Pancreas (tissue), 10 donors: Measurements from ENCODE around the gene ZBTB16. TPM values are rescaled to one million over a fixed set of nuclear protein-coding genes. Genes with fewer than 3 reads are reported as not detected.

Experiments used
- ATAC-seq, 4 donors: fragments of 200-7000 bp; cut with Tn5 transposase; one replicate each; pipeline versions ENCODE4 v1.8.0 to v1.9.1; 2020; ENCODE audit warnings: mild to moderate bottlenecking in 4 of 4, moderate library complexity in 4 of 4
- DNase-seq, 6 donors: peaks; one replicate each; pipeline ENCODE4 v3.0.0-alpha.2; 2020
- FAIRE-seq: peaks from 2 replicates; lab custom pipeline; 2012; peaks lifted over from hg19 to GRCh38; lab: Jason Lieb, UNC
- H3K27ac ChIP-seq, 4 donors: fragments of 200-600 bp; sonication (generic); 1 replicate in 3 of 4; 2 replicates in 1 of 4; pipeline versions ENCODE4 v1.5.0 to v1.8.0; 2020
- H3K27me3 ChIP-seq, 4 donors: fragments of 200-600 bp; one replicate each; pipeline ENCODE4 v1.8.0; 2021
- H3K36me3 ChIP-seq, 3 donors: fragments of 200-600 bp; sonication (generic) in 1 of 3; one replicate each; pipeline versions ENCODE4 v1.5.0 to v1.8.0; 2020 to 2021
- H3K4me1 ChIP-seq, 3 donors: fragments of 200-600 bp; one replicate each; pipeline ENCODE4 v1.8.0; 2021
- H3K4me3 ChIP-seq, 4 donors: fragments of 200-600 bp; sonication (generic) in 2 of 4; one replicate each; pipeline versions ENCODE4 v1.5.0 to v1.8.0; 2020 to 2021
- H3K9me3 ChIP-seq, 4 donors: fragments of 200-600 bp; one replicate each; pipeline ENCODE4 v1.8.0; 2021
- CTCF ChIP-seq, 4 donors: fragments of 200-600 bp; sonication (generic) in 3 of 4; IDR thresholded peaks; one replicate each; pipeline versions ENCODE4 v1.5.0 to v1.8.0; 2021; ENCODE audit warnings: antibody characterized with exemption in 4 of 4
- WGBS, 2 donors: extraction: QIAGEN DNeasy Blood & Tissue Kit; methylation state at CpG; one replicate each; pipeline ENCODE4 v1.1.7; 2013; 5-methylcytosine and 5-hydroxymethylcytosine counted together
- intact Hi-C, 3 donors: fragments of 100-400 bp; cut with DNase I; formaldehyde crosslinking; loops; one replicate each; pipeline versions ENCODE4 v1.11.1 to v1.14.2; 2022
- polyA plus RNA-seq, 2 donors: library from polyadenylated mRNA; stranded (reverse); fragments of 200-250 nt; gene quantifications; one replicate each; pipeline ENCODE4 v1.2.3, GENCODE V29; 2013
- total RNA-seq, 6 donors: library from RNA; stranded (reverse); fragmentation: NEBNext Ultra II Directional in 4 of 6; extraction: Animal tissue kit (Norgen Biotek cat#: 25700) in 4 of 6; gene quantifications; one replicate each; pipeline versions ENCODE4 v1.2.1 to v1.2.4, GENCODE V29; 2021 to 2023
- donor health status: healthy with polysubstance abuse.
- donor health status: DM: no; HTN: no; CAD: no; lungs with moderate emphysema.
- donor health status: DM: no; HTN: no; CAD: no.
- donor health status: control.
- donor health status: control.
- donor health status: Bipolar disorder and iron deficiency.
- donor health status: DM: yes; HTN: yes; CAD: no.
- donor health status: DM: no; HTN: no; CAD: no.
- donor health status: DM: no; HTN: no; CAD: no.
- donor health status: DM: yes; HTN: yes; CAD: no.

Gene ZBTB16
- total and polyA plus RNA-seq, 8 donors: 8.1 to 76.4 (median 42.3) TPM

- Histone ChIP-seq H3K9me3 (no peaks in the 10 kb centered on the region), H3K27me3 (no peaks in the 10 kb centered on the region), H3K36me3 (peaks cover 0 to 5% (median 0%) of the 10 kb centered on the region in 3 donors), H3K4me3 (no peak overlapping the region), H3K4me1 (peaks cover 9 to 19% (median 13%) of the 10 kb centered on the region in 3 donors), H3K27ac (no peak overlapping the region)
- no peak for TF ChIP-seq CTCF (IDR thresholded peaks at IDR 0.05)
- WGBS, 2 donors: 89 to 98% methylated on average over 13 of the region's 13 CpGs
- no peak for ATAC-seq
- no peak for DNase-seq
- intact Hi-C loops: no loop called here
- no peak for FAIRE-seq
Observed at GRCh38 chr11:114140826-114141225, 81.3 kb downstream of the ZBTB16 start.

- ATAC-seq: no peak
- no peak for TF ChIP-seq CTCF (IDR thresholded peaks at IDR 0.05)
Observed at GRCh38 chr11:114141863-114142580, 82.5 kb downstream of the ZBTB16 start.

GRCh38 chr11:114142707-114143106 lies 83.2 kb downstream of the ZBTB16 start:
- peaks cover 17 to 28% (median 17%) of the 10 kb centered on the region in 3 donors for H3K4me1 ChIP-seq
- FAIRE-seq: no peak
- ATAC-seq: no peak
- no peaks in the 10 kb centered on the region for H3K27me3 ChIP-seq
- H3K9me3 ChIP-seq: no peaks in the 10 kb centered on the region
- no peak overlapping the region for H3K27ac ChIP-seq
- 84 to 86% methylated on average over 6 of the region's 6 CpGs for WGBS, 2 donors
- no peak for TF ChIP-seq CTCF (IDR thresholded peaks at IDR 0.05)
- H3K4me3 ChIP-seq: no peak overlapping the region
- peaks cover 0 to 5% (median 0%) of the 10 kb centered on the region in 3 donors for H3K36me3 ChIP-seq
- no peak for DNase-seq
- intact Hi-C loops: no loop called here

More at GRCh38 chr11:114141863-114142580, 82.5 kb downstream of the ZBTB16 start:
- peaks cover 0 to 5% (median 0%) of the 10 kb centered on the region in 3 donors for H3K36me3 ChIP-seq
- H3K27ac ChIP-seq: no peak overlapping the region
- peaks cover 11 to 22% (median 13%) of the 10 kb centered on the region in 3 donors for H3K4me1 ChIP-seq
- no peak overlapping the region for H3K4me3 ChIP-seq
- WGBS, 2 donors: 63 to 71% methylated on average over 10 of the region's 10 CpGs
- DNase-seq (no peak), FAIRE-seq (no peak)
- H3K9me3 ChIP-seq: no peaks in the 10 kb centered on the region
- intact Hi-C loops: no loop called here
- no peaks in the 10 kb centered on the region for H3K27me3 ChIP-seq

GRCh38 chr11:114145166-114145775 lies 85.8 kb downstream of the ZBTB16 start:
- Histone ChIP-seq H3K4me1 (peaks cover 24 to 45% (median 32%) of the 10 kb centered on the region in 3 donors), H3K27me3 (no peaks in the 10 kb centered on the region), H3K36me3 (peaks cover 0 to 5% (median 0%) of the 10 kb centered on the region in 3 donors), H3K4me3 (no peak overlapping the region), H3K27ac (no peak overlapping the region), H3K9me3 (no peaks in the 10 kb centered on the region)
- WGBS, 2 donors: 77 to 97% methylated on average over 2 of the region's 2 CpGs
- intact Hi-C loops: no loop called here
- ATAC-seq: no peak
- no peak for TF ChIP-seq CTCF (IDR thresholded peaks at IDR 0.05)
- no peak for FAIRE-seq
- no peak for DNase-seq
